HG03280 (cell line): Measurements from ENCODE around the gene RNF123.

Source experiments
- ATAC-seq: cut with Tn5 transposase; IDR thresholded peaks from one replicate; pipeline ENCODE4 v1.9.1; 2021; ENCODE audit warnings: mild to moderate bottlenecking, moderate library complexity; ENCODE audit not compliant: unreplicated experiment

RNF123 gene

DNA sequence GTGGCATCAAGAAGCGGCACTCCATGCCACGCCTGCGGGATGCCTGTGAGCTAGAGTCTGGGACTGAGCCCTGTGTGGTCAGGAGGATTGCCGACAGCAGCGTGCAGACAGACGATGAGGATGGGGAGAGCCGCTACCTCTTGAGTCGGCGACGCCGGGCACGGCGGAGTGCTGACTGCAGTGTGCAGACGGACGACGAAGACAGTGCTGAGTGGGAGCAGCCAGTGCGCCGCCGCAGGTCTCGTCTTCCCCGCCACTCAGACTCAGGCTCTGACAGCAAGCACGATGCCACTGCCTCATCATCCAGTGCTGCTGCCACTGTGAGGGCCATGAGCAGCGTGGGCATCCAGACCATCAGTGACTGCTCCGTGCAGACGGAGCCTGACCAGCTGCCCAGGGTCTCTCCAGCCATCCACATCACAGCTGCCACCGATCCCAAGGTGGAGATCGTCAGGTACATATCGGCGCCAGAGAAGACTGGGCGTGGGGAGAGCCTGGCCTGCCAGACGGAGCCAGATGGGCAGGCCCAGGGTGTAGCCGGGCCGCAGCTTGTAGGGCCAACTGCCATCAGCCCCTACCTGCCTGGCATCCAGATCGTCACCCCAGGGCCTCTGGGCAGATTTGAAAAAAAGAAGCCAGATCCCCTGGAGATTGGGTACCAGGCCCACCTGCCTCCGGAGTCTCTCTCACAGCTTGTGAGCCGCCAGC is 32.0 kb upstream of the RNF123 start:
- ATAC-seq: no peak

DNA sequence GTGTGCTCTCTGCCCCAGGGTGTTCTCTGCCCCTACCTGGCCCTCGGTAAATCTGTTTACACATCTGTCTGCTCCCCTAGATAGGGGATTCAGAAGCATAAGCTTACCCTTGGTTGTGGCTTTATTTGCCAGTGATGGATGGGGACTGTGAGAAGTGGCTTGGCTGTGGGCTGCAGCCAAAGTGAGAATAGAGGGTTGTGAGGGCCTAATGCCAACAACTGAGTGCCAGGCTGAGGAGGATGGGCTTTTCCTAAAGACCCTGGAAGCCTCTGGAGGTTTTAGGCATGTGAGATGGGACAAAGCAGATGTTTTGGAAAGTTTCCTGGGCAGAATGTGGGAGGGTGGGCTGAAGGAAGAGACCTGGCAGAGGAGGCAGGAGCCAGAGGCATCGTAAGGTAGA is 30.6 kb upstream of the RNF123 start:
- ATAC-seq: no peak

DNA sequence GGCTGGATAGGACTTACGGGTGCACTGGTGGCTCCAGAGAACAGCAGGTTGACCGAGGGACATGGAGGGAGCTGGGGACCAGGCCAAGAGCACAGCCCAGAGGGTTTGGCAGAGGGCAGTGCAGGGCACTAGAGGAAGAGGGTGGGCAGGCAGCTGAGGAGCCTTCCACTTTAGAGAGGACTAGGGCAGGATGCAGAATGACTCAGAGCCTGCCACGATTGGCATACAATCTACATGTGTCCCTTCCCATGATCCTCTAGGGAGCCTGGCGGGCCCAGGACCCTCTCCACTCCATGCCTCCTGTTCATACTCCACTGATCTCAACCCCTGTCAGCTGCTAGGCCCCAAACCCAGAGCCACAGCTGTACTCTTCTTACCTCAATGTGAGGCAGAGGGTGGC is 29.6 kb upstream of the RNF123 start:
- ATAC-seq: no peak

- no peak for ATAC-seq
These were observed 28.1 kb upstream of the RNF123 start for GRCh38 chr3:49661281-49661680.

GRCh38 chr3:49662021-49662420 is 27.3 kb upstream of the RNF123 start:
- no peak for ATAC-seq

DNA sequence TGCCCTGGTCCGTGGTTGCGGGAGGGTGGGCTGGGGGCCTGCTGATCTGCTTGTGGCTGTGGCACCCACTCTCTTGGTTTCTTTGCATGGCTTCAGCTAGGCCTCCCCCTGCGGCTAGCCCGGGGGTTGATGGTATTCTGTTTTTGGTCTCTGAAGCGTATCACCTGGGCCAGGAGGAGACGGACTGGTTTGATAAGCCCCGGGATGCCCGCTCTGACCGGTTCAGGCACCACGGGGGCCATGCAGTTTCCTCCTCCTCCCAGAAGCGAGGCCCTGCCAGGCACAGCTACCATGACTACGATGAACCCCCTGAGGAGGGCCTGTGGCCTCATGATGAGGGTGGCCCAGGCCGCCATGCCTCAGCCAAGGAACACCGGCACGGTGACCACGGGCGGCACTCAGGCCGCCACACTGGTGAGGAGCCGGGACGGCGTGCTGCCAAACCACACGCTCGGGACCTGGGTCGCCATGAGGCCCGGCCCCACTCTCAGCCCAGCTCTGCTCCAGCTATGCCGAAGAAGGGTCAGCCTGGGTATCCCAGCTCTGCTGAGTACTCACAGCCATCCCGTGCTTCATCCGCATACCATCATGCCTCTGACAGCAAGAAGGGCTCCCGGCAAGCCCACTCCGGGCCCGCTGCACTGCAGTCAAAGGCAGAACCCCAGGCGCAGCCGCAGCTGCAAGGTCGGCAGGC is 26.5 kb upstream of the RNF123 start:
- no peak for ATAC-seq

- ATAC-seq: no peak
These were observed 25.5 kb upstream of the RNF123 start for GRCh38 chr3:49663831-49664230.

- no peak for ATAC-seq
These were observed 25.1 kb upstream of the RNF123 start for GRCh38 chr3:49664300-49664699.

- no peak for ATAC-seq
These were observed 23.4 kb upstream of the RNF123 start for GRCh38 chr3:49665822-49666519.

- no peak for ATAC-seq
These were observed 22.8 kb upstream of the RNF123 start for GRCh38 chr3:49666592-49666991.

- no peak for ATAC-seq
These were observed 21.5 kb upstream of the RNF123 start for GRCh38 chr3:49667701-49668413.

DNA sequence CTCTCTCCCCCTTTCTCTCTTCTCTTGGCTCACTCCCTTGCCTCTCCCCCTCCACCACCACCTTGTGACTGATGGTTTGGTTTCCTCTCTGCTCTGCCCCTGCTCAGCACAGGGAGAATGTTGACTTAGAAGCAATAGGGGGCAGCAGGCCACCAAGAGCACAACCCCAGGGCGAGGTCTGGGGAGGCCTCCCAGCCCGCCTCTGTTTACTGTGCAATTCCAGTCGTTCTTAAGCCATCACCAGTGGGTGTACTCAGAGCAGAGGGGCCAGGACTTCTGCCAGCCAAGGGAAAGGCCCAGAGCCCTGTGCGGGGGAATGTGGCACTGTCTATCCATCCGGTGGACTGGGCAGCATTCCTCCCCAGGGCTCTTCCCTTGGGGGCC is 21.0 kb upstream of the RNF123 start:
- ATAC-seq: no peak

DNA sequence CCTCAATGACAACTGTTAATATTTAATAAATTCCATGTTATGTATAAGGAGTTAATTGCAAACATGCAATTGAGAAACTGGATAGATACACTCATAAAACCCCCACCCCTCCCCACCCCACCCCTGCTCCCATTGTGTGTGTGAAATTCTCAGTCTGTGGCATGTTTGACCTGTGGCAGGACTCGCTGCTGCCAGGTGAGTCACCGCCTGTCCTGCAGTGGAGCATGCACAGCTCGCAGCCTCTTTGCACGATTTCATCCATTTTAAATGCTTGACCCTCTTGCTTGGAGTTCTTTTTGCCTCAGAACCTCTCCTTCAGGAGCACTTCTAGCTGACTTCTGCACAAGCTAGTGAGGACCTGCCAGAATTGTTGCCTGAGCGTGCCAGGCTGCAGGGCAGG is 20.5 kb upstream of the RNF123 start:
- no peak for ATAC-seq

GRCh38 chr3:49669352-49669751 is 20.0 kb upstream of the RNF123 start:
- ATAC-seq: no peak

DNA sequence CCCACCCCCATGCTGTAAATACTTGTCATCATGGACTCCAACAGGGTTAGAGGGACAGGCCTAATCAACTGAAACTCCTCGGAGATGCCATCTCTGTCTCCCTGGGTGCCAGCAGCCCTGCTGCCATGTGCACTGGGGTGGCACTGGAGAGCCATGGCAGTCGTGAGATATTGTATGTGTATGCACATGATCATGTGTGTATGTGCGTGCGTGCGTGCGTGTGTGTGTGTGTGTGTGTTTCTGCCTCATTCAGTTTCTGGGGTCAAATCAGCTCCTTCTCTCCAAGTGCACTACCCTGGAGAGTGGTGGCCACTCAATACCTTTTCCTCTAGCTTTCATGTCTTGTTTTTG is 18.4 kb upstream of the RNF123 start:
- no peak for ATAC-seq

DNA sequence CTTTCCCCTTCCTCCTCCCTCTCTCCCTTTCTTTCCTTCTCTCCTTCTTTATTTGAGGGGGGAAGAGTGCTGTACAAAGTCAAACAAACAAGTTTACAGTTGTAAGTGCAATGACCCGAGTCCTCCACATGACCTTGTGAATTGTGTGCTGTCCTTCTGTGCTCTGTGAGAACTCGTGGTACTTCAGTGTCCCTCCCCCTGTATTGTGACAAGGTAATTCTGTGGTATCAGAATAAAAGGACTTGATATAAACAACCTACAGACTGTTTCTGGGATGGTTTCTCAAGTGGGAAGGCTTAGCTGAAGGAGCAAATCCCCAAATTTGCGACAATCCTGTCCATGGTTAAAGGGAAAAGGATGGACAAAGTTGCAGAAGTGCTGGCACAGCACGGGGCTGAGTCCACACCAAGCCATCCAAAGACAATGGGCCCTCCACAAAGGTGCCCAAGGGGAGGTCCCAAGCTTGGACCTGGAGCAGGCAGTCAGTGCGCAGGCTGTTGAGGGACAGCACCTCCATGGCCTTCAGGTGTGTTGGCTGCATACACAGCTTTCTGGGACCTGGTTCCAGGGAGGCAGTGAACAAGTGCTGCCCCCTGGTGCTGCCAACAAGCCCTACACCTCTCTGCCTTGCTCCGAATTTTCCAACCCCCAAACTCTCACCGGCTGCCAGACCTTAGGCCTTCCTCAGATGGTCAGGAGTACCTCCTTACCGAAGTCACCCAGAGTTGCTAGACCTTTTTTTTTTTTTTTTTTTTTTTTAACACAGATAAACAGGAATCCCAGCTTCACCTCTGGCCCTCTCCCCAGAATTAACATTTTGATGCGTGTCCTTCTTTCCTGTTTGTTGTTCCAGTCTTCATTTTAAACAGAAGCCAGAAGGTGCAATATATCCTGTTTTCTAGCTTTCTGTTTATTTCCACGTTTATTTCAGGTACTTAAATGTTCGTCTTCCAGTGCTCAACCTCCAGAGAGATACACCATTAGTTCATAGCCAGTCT is 17.8 kb upstream of the RNF123 start:
- ATAC-seq: no peak

DNA sequence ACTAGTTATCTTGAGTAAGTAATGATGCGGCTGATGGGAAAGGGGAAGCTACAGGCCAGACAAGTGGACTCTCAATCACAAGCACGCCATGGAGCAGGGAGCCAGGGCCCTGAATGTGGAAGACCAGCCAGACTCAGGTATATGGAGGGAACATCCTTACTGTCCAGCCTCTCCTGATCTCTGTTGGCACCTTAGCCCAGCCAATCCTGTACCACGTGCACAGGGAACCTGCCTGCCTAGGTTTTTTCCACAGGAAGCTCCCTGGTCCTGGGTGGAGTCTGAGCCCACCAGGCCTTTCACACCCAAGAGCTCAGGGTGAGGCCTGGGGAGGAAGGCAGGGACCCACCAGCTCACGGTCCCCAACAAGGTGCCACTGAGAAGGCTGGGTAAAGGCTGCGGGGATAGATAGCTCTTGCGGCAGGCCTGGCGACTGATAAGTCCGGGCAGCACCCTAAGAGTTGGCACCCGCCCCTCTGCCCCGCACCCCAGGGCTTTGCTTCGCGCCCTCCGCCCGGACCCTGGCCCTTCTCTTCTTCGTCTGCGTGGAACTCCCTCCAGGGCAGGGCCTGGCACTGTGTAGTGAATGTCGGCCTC is 16.1 kb upstream of the RNF123 start:
- ATAC-seq: no peak

GRCh38 chr3:49673715-49674496 is 15.5 kb upstream of the RNF123 start, which contains the start of gene APEH:
Gene APEH, plus strand, starts transcription at chr3:49674351. Its CDS starts 51 bp downstream, at chr3:49674402.
- ATAC-seq: peak; percentile 77

DNA sequence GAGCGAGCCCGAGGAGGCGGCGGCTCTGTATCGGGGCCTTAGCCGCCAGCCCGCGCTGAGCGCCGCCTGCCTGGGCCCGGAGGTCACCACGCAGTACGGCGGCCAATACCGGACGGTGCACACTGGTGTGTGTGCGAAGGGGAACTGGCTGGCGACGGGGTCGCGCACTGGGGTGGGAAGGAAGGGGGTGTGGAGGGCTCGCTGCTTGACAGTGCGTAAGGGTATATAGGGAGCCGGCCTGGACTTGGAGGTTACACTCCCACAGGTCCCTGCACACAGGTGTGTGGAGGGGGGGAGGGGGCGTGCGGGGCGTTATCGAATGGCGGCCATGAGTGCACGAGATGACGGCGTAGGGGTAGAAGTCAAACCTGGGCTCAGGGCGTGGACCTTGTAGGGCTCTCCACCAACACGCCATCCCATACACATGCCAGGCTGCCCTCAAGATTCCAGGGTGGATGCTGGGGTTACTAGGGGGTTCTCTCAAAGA is 14.8 kb upstream of the RNF123 start:
- ATAC-seq: peak; percentile 22
